ENCODE measurements around the gene PGD. TPM values are rescaled to one million over a fixed set of nuclear protein-coding genes. Genes with fewer than 3 reads are reported as not detected.

Gene PGD
- total RNA-seq, 8 experiments from 2014 or later = 128 to 504 (median 213) TPM

Other genes starting within 250 kb of the PGD start
- gene KIF1B, start 188.5 kb upstream of the PGD start, total RNA-seq = 100 to 1,000 TPM in 5 of 8 experiments, 10 to 100 TPM in 3; 17.4 to 179 (median 157) TPM
- 10 to 100 TPM; 12.0 to 35.7 (median 22.5) TPM for gene CENPS, start 31.4 kb downstream of the PGD start, total RNA-seq
- 1 to 10 TPM in 7 of 8 experiments, under 1 TPM in 1; 0.94 to 2.7 (median 1.8) TPM for gene CORT, start 51.0 kb downstream of the PGD start, total RNA-seq
- 100 to 1,000 TPM in 1 of 8 experiments, 10 to 100 TPM in 7; 26.8 to 104 (median 36.6) TPM for gene DFFA, start 73.5 kb downstream of the PGD start, total RNA-seq
- 10 to 100 TPM; 16.9 to 31.1 (median 23.4) TPM for gene PEX14, start 75.9 kb downstream of the PGD start, total RNA-seq